Ectodermal cell (in vitro differentiated cells): Measurements from ENCODE around the gene F2RL2.

ENCODE experiments used
- H3K27ac ChIP-seq: 2 replicates; pipeline ENCODE4 v1.7.0; 2013; ENCODE audit warnings: mild to moderate bottlenecking, low read depth, low read length; ENCODE audit not compliant: insufficient read depth, poor library complexity, severe bottlenecking
- H3K27me3 ChIP-seq: 2 replicates; pipeline ENCODE4 v1.7.0; 2013; ENCODE audit warnings: mild to moderate bottlenecking, low read length; ENCODE audit not compliant: insufficient read depth, control insufficient read depth, poor library complexity, severe bottlenecking
- H3K36me3 ChIP-seq: one replicate; pipeline ENCODE4 v1.7.0; 2013; ENCODE audit warnings: low read length; ENCODE audit not compliant: control insufficient read depth, insufficient read depth
- H3K4me1 ChIP-seq: one replicate; pipeline ENCODE4 v1.7.0; 2013; ENCODE audit warnings: low read length; ENCODE audit not compliant: control insufficient read depth, insufficient read depth
- H3K4me3 ChIP-seq: 2 replicates; pipeline ENCODE4 v1.7.0; 2013; ENCODE audit warnings: low read depth, low read length, control low read depth; ENCODE audit not compliant: insufficient read depth
- H3K9me3 ChIP-seq: 2 replicates; pipeline ENCODE4 v1.7.0; 2013; ENCODE audit warnings: mild to moderate bottlenecking, low read length, moderate library complexity; ENCODE audit not compliant: control insufficient read depth
- WGBS, 2 experiments: methylation state at CpG; one replicate each; pipeline ENCODE4 v1.1.7; 2013; ENCODE audit warnings: missing lambda C conversion rate in 2 of 2; 5-methylcytosine and 5-hydroxymethylcytosine counted together

Gene F2RL2

GRCh38 chr5:76657091-76657490 lies 33.9 kb upstream of the F2RL2 start:
- no peak overlapping the region for H3K4me3 ChIP-seq
- no peaks in the 10 kb centered on the region for H3K9me3 ChIP-seq
- no peaks in the 10 kb centered on the region for H3K4me1 ChIP-seq
- no peaks in the 10 kb centered on the region for H3K27me3 ChIP-seq
- H3K27ac ChIP-seq, result no peak overlapping the region
- H3K36me3 ChIP-seq, result no peaks in the 10 kb centered on the region
- 98 to 99% methylated on average over 2 to 3 of the region's 3 CpGs for WGBS, 2 experiments

DNA sequence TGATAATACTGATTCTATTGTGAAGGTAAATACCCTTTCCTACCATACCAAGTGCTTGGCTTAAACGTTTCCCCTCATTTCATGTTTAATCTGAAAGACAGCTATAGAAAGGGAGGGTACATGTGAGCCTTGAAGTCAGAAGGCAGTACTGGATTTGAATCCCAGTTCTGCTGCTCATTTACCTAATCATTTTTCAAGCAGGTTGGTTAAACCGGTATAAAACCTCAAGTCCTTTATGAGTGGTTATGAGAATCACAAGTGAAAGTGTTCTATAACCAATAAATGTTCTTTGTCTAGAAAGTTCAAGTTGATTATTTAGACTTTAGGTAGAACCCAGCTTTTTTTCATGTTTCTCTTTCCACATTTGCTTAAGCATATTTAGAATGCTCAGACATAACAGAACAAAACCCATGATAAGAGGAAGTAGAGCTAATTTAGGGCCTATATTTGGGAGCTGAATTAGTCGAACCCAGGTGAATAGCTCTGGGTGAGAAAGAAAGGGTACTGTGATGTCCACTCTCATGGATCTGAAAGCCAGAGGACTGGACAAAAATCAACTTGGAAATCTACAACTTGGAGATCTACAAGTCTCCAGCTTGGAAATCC lies 29.7 kb upstream of the F2RL2 start:
- WGBS, 2 experiments, result 92 to 98% methylated on average over 3 of the region's 3 CpGs
- Histone ChIP-seq H3K4me1 (no peaks in the 10 kb centered on the region), H3K27me3 (no peaks in the 10 kb centered on the region), H3K9me3 (no peaks in the 10 kb centered on the region), H3K27ac (no peak overlapping the region), H3K36me3 (no peaks in the 10 kb centered on the region), H3K4me3 (no peak overlapping the region)

GRCh38 chr5:76649140-76649539 lies 25.9 kb upstream of the F2RL2 start:
- no peak overlapping the region for H3K4me3 ChIP-seq
- no peaks in the 10 kb centered on the region for H3K4me1 ChIP-seq
- no peaks in the 10 kb centered on the region for H3K9me3 ChIP-seq
- H3K27ac ChIP-seq, result no peak overlapping the region
- 88 to 100% methylated on average over 1 to 2 of the region's 2 CpGs for WGBS, 2 experiments
- H3K27me3 ChIP-seq, result no peaks in the 10 kb centered on the region
- no peaks in the 10 kb centered on the region for H3K36me3 ChIP-seq

- Histone ChIP-seq H3K27ac (no peak overlapping the region), H3K4me3 (no peak overlapping the region), H3K4me1 (no peaks in the 10 kb centered on the region), H3K36me3 (no peaks in the 10 kb centered on the region), H3K27me3 (no peaks in the 10 kb centered on the region), H3K9me3 (no peaks in the 10 kb centered on the region)
Observed at GRCh38 chr5:76643371-76643770, 20.2 kb upstream of the F2RL2 start.

DNA sequence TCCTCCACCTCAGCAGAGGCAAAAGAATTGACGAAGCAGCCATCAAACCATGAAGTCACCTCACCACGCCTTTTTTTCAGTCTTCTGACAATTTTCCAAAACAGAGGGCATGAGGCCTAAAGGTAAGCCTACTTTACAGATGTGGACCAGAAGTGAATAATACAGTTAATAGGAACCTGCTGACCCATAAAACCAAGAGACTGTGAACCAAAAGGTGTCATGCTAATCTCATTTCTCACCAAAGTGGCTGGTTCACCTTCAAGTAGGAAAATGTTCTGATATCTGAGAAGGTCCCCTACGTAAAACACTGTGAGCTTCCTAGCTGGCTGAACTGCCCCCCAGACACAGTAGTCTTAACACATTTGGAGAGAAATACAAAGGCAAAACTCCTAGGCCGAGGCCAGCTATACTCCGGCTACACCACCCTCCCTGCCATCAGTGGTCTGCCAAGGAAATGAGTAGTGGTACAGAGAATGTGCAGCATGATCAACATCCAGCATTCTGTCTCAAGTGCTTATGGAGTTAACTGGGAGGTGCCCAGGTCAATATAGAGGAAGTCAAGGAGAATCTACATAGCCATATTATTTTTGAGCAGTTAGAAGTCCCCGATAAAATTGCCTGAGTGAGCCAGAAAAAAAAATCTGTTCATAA lies 19.3 kb upstream of the F2RL2 start:
- H3K27me3 ChIP-seq, result no peaks in the 10 kb centered on the region
- no peak overlapping the region for H3K4me3 ChIP-seq
- H3K9me3 ChIP-seq, result no peaks in the 10 kb centered on the region
- 96% methylated on average over 5 of the region's 6 CpGs for WGBS, 2 experiments
- no peak overlapping the region for H3K27ac ChIP-seq
- no peaks in the 10 kb centered on the region for H3K36me3 ChIP-seq
- no peaks in the 10 kb centered on the region for H3K4me1 ChIP-seq

GRCh38 chr5:76641514-76642120 lies 18.4 kb upstream of the F2RL2 start:
- Histone ChIP-seq H3K4me1 (no peaks in the 10 kb centered on the region), H3K9me3 (no peaks in the 10 kb centered on the region), H3K27ac (no peak overlapping the region), H3K36me3 (no peaks in the 10 kb centered on the region), H3K4me3 (no peak overlapping the region), H3K27me3 (no peaks in the 10 kb centered on the region)
- WGBS, 2 experiments, result 0% methylated on average over 1 of the region's 1 CpG

DNA sequence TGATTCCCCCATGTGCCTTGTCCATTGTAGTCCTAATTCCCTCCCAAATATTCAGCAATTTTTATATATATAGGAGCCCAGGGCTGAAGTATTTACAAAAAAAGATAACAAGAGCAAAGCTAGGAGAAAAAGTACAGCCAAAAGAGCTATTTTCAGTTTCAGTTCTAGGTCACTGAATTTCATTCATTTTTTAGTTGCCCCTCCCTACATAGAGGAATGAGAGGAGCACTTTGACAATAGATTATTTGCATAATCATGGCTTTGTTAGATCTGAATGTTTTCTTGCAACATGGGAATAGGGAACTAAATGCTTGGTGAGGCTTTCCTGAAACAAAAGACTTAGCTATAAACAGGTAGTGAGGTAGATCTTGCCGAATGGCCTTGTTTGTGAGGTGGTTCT lies 15.3 kb upstream of the F2RL2 start:
- WGBS, 2 experiments, result 80 to 88% methylated on average over 1 of the region's 1 CpG
- no peaks in the 10 kb centered on the region for H3K36me3 ChIP-seq
- no peaks in the 10 kb centered on the region for H3K27me3 ChIP-seq
- no peaks in the 10 kb centered on the region for H3K4me1 ChIP-seq
- no peak overlapping the region for H3K4me3 ChIP-seq
- no peak overlapping the region for H3K27ac ChIP-seq
- no peaks in the 10 kb centered on the region for H3K9me3 ChIP-seq

DNA sequence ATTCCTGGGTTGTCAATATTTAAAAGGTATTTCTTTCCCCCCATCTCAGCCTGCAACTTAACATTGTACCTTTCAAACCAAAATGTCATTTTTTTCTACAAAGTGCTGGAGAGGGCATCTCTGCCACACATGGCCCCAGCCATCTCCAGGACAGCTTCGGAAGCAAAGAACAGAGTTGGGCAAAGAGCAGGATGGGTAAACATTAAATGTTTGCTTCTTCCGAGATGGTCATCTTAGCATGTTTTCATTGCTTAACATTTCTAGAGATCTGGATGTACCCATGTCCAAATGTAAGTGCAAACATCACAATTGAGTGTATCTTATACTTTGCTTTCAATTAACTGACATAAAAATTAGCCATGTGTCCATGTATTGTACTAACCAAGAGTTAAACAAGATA lies 14.3 kb upstream of the F2RL2 start:
- Histone ChIP-seq H3K9me3 (no peaks in the 10 kb centered on the region), H3K4me1 (no peaks in the 10 kb centered on the region), H3K4me3 (no peak overlapping the region), H3K27me3 (no peaks in the 10 kb centered on the region), H3K36me3 (no peaks in the 10 kb centered on the region), H3K27ac (no peak overlapping the region)
- 96 to 97% methylated on average over 2 of the region's 2 CpGs for WGBS, 2 experiments

DNA sequence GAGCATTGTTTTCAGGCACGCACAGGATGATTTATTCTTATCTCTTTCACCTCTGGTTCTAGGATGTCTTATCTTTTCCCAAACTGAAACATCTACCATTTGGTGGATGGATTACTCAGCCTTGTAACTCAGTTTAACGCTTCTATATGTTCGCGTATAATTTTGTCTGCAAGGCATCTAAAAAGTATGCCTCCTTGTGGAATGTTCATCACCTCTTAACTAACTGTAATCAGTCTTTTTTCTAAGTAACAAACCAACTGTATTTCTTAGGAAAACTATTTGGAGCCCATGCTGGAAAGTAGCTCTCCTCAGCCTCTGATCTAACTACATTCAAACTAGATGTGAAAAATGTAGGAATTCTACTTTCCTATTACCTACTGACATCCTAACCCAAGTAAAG lies 11.5 kb upstream of the F2RL2 start:
- Histone ChIP-seq H3K27me3 (no peaks in the 10 kb centered on the region), H3K4me1 (no peaks in the 10 kb centered on the region), H3K36me3 (no peaks in the 10 kb centered on the region), H3K27ac (no peak overlapping the region), H3K9me3 (no peaks in the 10 kb centered on the region), H3K4me3 (no peak overlapping the region)
- WGBS, 2 experiments, result 47 to 100% methylated on average over 1 to 4 of the region's 4 CpGs

DNA sequence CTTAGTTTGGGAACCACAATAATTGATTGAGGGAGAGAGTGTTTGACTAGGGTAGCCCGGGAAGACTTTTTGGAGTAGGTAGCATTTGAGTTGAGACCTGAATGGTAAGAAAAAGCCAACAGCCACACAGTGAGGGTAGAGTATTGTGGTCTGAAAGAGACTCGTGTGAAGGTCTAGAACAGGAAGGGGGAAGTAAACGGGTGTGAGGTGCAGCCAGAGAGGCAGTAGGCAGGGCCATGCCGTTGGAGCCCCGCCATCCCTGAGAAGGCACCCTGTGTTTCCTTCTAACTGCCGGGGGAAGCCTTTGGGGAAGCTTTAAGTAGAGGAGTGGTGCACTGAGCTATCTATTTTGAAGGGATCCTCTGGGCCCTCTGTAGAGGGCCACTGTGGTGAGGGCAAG lies 3.5 kb upstream of the F2RL2 start:
- Histone ChIP-seq H3K4me1 (peaks cover 6% of the 10 kb centered on the region), H3K27me3 (no peaks in the 10 kb centered on the region), H3K4me3 (no peak overlapping the region), H3K9me3 (no peaks in the 10 kb centered on the region), H3K27ac (no peak overlapping the region), H3K36me3 (no peaks in the 10 kb centered on the region)
- WGBS, 2 experiments, result 94 to 95% methylated on average over 6 of the region's 6 CpGs
